Keratinocyte (primary cell): Measurements from ENCODE around the gene KIAA0825. TPM values are rescaled to one million over a fixed set of nuclear protein-coding genes. Genes with fewer than 3 reads are reported as not detected.

Experiments
- DNase-seq: peaks from one replicate; pipeline ENCODE4 v3.0.0-alpha.2; 2011; ENCODE audit warnings: low read depth, missing footprints, low spot score
- FAIRE-seq: peaks from 2 replicates; lab custom pipeline; 2011; peaks lifted over from hg19 to GRCh38; lab: Jason Lieb, UNC
- H2AFZ ChIP-seq: 2 replicates; pipeline ENCODE4 v1.6.0; 2012; ENCODE audit warnings: low read length, control low read depth, inconsistent platforms; ENCODE audit not compliant: control insufficient read depth
- H3K27ac ChIP-seq: 2 replicates; pipeline ENCODE4 v1.5.1; 2011; ENCODE audit warnings: low read length; ENCODE audit not compliant: control insufficient read depth, insufficient read depth
- H3K27me3 ChIP-seq: 3 replicates; pipeline ENCODE4 v1.6.0; 2011; ENCODE audit warnings: low read length; ENCODE audit not compliant: control insufficient read depth, insufficient read depth; ENCODE audit errors: extremely low read depth
- H3K36me3 ChIP-seq, 2 experiments: 2 replicates in 1 of 2; 3 replicates in 1 of 2; pipeline ENCODE4 v1.5.1; 2011; ENCODE audit warnings: low read length in 2 of 2, mild to moderate bottlenecking in 1 of 2; ENCODE audit not compliant: control insufficient read depth in 2 of 2, insufficient read depth in 2 of 2; ENCODE audit errors: extremely low read depth in 1 of 2
- H3K4me1 ChIP-seq: 3 replicates; pipeline ENCODE4 v1.5.1; 2011; ENCODE audit warnings: low read length; ENCODE audit not compliant: control insufficient read depth, insufficient read depth; ENCODE audit errors: extremely low read depth
- H3K4me2 ChIP-seq: 3 replicates; pipeline ENCODE4 v1.6.0; 2011; ENCODE audit warnings: low read depth, low read length; ENCODE audit not compliant: control insufficient read depth, insufficient read depth; ENCODE audit errors: extremely low read depth
- H3K4me3 ChIP-seq, 3 experiments: fragments of 200-600 bp in 1 of 3; sonication (generic) in 1 of 3; 2 replicates in 2 of 3; 3 replicates in 1 of 3; pipeline ENCODE4 v1.5.1; 2011 to 2016; ENCODE audit warnings: low read length in 3 of 3, mild to moderate bottlenecking in 3 of 3, control low read depth in 2 of 3, inconsistent platforms in 1 of 3, low read depth in 1 of 3, mixed read lengths in 1 of 3, mixed run types in 1 of 3, moderate library complexity in 1 of 3; ENCODE audit not compliant: control insufficient read depth in 2 of 3, insufficient read depth in 2 of 3; ENCODE audit errors: extremely low read depth in 1 of 3
- H3K79me2 ChIP-seq: 2 replicates; pipeline ENCODE4 v1.6.0; 2012; ENCODE audit warnings: low read length; ENCODE audit not compliant: control insufficient read depth, insufficient read depth
- H3K9ac ChIP-seq: 3 replicates; pipeline ENCODE4 v1.6.0; 2011; ENCODE audit warnings: low read length; ENCODE audit not compliant: control insufficient read depth, insufficient read depth; ENCODE audit errors: extremely low read depth
- H3K9me1 ChIP-seq: 3 replicates; pipeline ENCODE4 v1.6.0; 2011; ENCODE audit warnings: low read length; ENCODE audit not compliant: control insufficient read depth, insufficient read depth; ENCODE audit errors: extremely low read depth
- H3K9me3 ChIP-seq: 2 replicates; pipeline ENCODE4 v1.5.1; 2012; ENCODE audit warnings: low read depth, low read length; ENCODE audit not compliant: control insufficient read depth
- H4K20me1 ChIP-seq: 3 replicates; pipeline ENCODE4 v1.6.0; 2011; ENCODE audit warnings: low read length; ENCODE audit not compliant: control insufficient read depth, insufficient read depth; ENCODE audit errors: extremely low read depth
- CTCF ChIP-seq, 3 experiments: IDR thresholded peaks in 1 of 3; conservative IDR thresholded peaks in 1 of 3; optimal IDR thresholded peaks in 1 of 3; 2 replicates in 2 of 3; 3 replicates in 1 of 3; pipeline versions ENCODE3 to v1.5.1; 2011; ENCODE audit warnings: low read length in 3 of 3, mild to moderate bottlenecking in 3 of 3, moderate library complexity in 2 of 3, control low read depth in 1 of 3, inconsistent platforms in 1 of 3; ENCODE audit not compliant: insufficient read depth in 2 of 3; ENCODE audit errors: extremely low read depth in 1 of 3
- EZH2 ChIP-seq: IDR thresholded peaks from one replicate; pipeline ENCODE4 v1.6.1; 2012; ENCODE audit warnings: inconsistent platforms, mild to moderate bottlenecking, low read length, moderate library complexity
- dilution Hi-C: fragments of 300-500 bp; cut with MboI; formaldehyde crosslinking; loops from one replicate; pipeline ENCODE4 v1.7.0; 2020; ENCODE audit warnings: low sequenced_read_pairs; ENCODE audit not compliant: extremely low pct_ligation_motif_present
- polyA plus RNA-seq, 5 experiments: library from polyadenylated mRNA; depleted of rRNA in 3 of 5; stranded (reverse) in 3 of 5; stranded (forward) in 1 of 5; unstranded in 1 of 5; fragments of >200 nt; gene quantifications; 1 replicate in 1 of 5; 2 replicates in 3 of 5; 3 replicates in 1 of 5; pipeline versions ENCODE4 v1.2.1 to v1.2.3, GENCODE V29; 2011 to 2012; ENCODE audit warnings: missing spikeins in 2 of 5, low read depth in 1 of 5, low replicate concordance in 1 of 5

Gene KIAA0825
- polyA plus RNA-seq, 1 donor (not counting 4 experiments of a cell fraction or from before 2014, with no cell fraction given) = 1.2 TPM

DNA sequence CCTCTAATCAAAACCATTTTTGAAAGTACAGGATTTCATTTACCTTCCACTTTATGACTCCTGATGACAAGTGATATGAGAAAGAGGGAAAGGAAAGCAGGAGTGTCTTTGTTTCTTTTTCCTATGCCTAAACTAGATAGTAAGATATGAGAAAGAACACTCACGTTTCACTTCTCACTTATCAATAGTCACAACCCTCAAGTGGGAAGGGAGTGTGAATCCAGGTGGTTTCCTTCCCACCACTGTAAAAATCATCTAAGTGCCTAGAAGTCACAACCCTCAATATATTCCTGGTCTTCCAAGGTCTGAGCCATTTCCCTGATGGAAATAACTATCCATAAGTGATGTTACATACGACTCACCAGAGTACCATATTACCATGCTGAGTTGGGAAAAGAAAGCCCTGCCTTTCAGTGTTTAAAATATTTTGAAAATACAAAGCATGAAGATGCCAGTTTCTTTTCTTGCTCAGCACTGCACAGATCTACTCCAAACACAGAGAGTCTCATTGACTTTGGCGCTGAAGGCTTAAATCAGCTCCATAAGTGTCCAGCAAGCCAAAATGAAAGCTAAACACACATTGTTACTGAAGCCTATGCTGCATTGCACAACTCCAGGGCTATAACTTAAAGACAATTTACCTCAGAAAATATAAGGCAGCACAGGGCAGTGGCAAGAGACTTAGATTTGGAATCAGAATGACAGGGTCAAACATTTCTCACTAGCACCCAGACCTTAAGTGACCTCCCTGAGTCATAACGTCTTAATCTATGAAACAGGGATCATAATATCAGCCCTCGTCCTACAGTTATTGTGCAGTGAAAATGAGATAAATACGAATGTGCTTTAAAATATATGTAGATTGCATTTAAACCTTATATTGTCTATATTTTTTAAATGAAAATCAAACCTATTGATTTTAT is 301.2 kb downstream of the KIAA0825 start:
- no peaks in the 10 kb centered on the region for H3K27me3 ChIP-seq
- no peaks in the 10 kb centered on the region for H3K9me1 ChIP-seq
- dilution Hi-C loops = no loop called here
- H3K9ac ChIP-seq = no peak overlapping the region
- TF ChIP-seq CTCF (optimal IDR thresholded peaks at IDR 0.05 in 1 of 3, IDR thresholded peaks at IDR 0.05 in 1 of 3, conservative IDR thresholded peaks at IDR 0.05 in 1 of 3; ENCODE audit: extremely low read depth in 1 of 3, insufficient read depth in 2 of 3, low read length in 3 of 3) (no peak), EZH2 (no peak)
- no peak overlapping the region for H2AFZ ChIP-seq
- no peak overlapping the region for H3K27ac ChIP-seq
- H3K4me3 ChIP-seq = no peak overlapping the region
- FAIRE-seq (peak; percentile 51), DNase-seq (no peak)
- no peaks in the 10 kb centered on the region for H3K4me1 ChIP-seq
- H3K36me3 ChIP-seq = no peaks in the 10 kb centered on the region
- no peak overlapping the region for H3K4me2 ChIP-seq
- H3K9me3 ChIP-seq = no peaks in the 10 kb centered on the region
- no peaks in the 10 kb centered on the region for H4K20me1 ChIP-seq
- H3K79me2 ChIP-seq = no peaks in the 10 kb centered on the region

DNA sequence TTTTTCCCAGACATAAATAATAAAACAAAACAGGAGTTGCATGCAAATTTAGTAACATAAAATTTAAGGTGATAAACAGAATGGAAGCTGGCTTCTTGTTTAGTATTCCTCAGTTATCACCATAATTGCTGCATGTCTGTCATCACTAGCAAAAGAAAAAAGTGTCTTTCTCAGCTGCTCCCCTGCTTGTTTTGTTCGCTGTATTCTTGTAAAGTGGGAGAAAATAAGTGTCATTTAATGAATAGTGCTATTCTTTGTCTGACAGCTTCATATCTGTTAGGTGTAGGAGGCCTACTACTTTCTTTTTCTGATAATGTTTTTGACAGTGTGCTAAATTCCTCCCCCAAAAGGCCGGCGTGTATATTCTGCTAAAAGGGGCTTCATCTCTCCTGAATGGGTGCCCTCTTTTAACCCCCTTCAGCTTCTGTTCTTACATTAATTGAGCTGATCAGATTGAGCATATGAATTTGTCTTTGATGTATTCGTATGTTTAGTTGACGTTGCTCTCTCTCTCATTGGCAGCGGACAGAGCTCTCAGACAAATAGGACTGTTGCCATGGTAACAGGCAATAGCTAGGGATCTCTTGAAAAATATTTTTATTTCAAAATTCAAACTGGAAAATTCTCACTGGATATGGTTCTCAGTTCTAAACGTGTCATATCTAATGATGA is 303.8 kb downstream of the KIAA0825 start:
- H3K9me1 ChIP-seq = no peaks in the 10 kb centered on the region
- dilution Hi-C loops = no loop called here
- H3K27me3 ChIP-seq = no peaks in the 10 kb centered on the region
- DNase-seq (no peak), FAIRE-seq (no peak)
- TF ChIP-seq CTCF (optimal IDR thresholded peaks at IDR 0.05 in 1 of 3, IDR thresholded peaks at IDR 0.05 in 1 of 3, conservative IDR thresholded peaks at IDR 0.05 in 1 of 3; ENCODE audit: extremely low read depth in 1 of 3, insufficient read depth in 2 of 3, low read length in 3 of 3) (no peak), EZH2 (no peak)
- no peaks in the 10 kb centered on the region for H3K79me2 ChIP-seq
- no peak overlapping the region for H3K4me2 ChIP-seq
- no peaks in the 10 kb centered on the region for H3K4me1 ChIP-seq
- no peaks in the 10 kb centered on the region for H3K9me3 ChIP-seq
- no peaks in the 10 kb centered on the region for H3K36me3 ChIP-seq
- H2AFZ ChIP-seq = no peak overlapping the region
- no peak overlapping the region for H3K27ac ChIP-seq
- no peak overlapping the region for H3K9ac ChIP-seq
- no peaks in the 10 kb centered on the region for H4K20me1 ChIP-seq
- H3K4me3 ChIP-seq = no peak overlapping the region
